ENCODE results near the gene SH2D3A.
"Not testable (repeated sequence)": the region's sequence is repeated elsewhere in the genome, so short reads cannot be mapped to it uniquely, and the experiment has no call there.

Gene SH2D3A

DNA sequence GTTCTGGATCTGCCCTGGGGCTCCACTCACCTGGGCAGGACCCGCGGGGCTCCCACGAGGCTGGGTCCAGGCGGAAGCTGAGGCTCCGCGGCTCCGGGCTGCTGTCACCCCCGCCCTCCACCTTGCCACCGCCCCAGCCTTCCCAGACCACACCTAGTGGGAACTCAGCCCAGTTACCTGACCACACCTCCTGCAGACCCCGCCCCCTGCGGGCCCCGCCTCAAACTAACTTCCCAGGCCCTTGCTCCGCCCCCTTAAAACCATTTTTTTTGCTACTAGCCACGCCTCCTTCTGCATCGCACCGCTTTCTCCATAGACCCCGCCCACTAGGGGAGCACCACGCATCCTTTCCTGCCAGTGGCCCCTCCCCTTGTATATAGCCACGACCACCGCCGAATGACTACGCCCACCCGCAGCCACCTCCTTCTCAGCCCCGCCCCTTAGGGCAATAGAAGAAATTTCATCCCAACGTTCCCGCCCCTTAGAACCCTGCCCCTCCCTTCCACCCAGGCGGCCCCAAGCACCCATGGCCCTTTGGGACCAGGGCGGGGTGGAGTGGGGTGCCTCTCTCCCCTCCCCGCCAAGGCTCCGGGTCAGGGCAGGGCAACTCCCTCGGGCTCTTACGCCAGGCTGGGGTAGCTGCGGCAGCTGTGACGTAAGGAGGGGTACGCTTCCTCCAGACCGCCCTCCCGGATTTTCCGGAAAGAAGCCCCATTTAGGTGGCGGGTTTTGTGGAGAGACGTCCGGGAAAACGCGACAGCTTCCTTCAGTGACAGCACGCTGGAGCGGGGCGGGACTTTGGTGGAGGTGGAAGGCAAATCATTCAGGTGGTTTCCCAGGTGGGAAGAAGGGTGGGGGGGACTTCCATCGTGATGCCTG, at the start of gene SH2D3A:
Gene SH2D3A (minus strand): TSS at position 79 of the 879 bp plus-strand sequence. CDS start 3,687 bp downstream, outside the sequence.
- DNase-seq = peak; percentile 96

DNA sequence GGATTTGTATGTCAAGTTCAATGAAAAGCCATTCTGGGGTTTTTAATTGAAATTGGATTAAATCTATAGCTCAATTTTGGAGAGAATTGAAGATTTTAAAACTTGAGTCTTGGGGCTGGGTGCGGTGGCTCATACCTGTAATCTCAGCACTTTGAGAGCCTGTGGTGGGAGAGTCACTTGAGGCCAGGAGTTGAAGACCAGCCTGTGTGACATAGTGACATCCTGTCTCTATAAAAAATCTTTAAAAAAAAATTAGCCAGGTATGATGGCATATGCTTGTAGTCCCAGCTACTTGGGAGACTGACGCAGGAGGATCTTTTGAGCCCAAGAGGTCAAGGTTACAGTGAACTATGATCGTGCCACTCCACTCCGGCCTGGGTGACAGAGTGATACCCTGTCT, 46.4 kb upstream of the SH2D3A start:
- no peak for DNase-seq

DNA sequence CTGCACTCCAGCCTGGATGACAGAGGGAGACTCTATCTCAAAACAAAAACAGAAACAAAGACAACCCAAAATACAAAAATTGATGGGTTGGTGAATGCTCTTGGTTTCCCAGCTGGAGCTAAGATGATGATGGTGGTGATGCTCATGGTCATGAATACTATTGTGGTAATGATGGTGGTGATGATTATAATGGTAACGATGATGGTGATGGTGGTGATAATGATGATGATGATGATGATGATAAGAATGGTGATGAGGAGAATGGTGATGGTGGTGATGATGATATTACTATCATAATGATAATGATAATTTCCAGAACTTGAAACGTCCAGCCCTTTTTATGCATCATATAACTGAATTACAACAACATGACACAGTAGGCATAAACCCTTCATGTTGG, 45.4 kb upstream of the SH2D3A start:
- DNase-seq = no peak

DNA sequence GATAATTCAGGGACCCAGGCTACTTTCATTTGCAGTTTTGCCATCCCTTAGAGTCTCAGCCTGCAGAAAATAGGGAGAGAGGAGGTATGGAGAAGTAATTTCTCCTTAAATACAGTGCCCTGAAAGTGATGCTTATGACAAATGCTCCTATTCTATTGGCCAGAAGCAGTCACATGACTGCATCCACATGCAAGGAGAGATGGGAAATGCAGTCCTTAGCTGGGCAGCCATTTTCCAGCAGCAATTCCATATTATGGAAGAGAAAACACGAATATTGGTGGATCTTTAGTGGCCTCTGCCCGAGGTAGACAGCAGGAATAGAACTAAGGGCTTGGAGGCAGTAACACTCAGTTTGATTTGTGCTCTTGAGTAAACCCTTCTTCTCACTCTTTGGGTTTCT, 44.7 kb upstream of the SH2D3A start:
- no peak for DNase-seq

DNA sequence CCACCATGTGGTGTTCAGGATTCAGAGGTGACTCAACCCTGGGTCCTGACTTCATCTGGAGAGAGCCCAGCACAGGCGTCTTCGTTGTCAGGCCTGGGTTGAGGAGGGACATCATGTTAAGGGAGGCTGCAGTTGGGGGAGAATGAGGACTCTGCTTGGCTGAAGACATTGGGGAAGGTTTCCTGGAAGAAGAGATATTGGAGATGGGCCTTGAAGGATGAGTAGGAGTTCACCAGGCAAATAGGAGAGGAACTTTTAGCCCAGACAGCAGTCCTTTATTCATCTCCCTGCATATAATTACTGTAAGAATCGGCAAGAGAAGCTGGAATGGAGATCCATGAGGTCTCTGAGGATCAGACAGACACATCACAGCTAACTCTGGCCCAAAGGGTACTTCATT, 44.1 kb upstream of the SH2D3A start:
- DNase-seq = no peak

DNA sequence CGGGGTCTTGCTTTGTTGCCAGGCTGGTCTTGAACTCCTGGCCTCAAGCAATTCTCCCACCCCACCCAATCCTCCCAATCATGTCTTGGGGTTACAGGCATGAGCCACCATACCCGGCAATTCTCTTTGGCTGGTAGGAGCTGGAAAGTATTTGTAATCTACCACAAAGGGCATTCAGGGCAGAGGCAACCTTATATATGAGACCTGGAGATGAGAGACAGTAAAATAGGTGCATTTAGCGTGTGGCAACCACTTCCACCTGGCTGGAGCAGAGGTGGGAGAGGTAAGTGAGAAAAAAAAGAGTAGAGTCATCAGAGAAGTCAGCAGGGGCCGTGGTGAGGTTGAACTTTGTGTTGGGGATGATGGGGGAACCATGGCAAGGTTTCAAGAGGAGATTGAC, 42.0 kb upstream of the SH2D3A start:
- no peak for DNase-seq

DNA sequence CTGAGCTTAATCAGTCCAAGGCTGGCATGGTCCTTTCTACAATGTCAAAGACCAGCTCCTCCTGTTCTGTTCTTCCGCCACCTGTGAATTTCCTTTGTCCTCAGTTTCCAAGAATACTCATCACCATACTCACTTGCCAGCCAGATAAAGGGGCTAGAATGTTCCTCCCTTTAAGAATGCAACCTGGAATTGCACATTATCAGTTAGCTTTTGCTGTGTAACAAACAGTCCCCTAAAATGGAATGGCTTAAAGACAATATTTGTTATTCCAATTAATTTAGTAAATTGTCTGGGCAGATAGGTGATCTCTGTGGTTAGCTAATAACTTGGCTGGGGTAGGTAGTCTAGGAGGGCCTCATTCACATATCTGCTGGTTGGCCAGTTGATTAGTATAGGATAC, 41.3 kb upstream of the SH2D3A start:
- no peak for DNase-seq

DNA sequence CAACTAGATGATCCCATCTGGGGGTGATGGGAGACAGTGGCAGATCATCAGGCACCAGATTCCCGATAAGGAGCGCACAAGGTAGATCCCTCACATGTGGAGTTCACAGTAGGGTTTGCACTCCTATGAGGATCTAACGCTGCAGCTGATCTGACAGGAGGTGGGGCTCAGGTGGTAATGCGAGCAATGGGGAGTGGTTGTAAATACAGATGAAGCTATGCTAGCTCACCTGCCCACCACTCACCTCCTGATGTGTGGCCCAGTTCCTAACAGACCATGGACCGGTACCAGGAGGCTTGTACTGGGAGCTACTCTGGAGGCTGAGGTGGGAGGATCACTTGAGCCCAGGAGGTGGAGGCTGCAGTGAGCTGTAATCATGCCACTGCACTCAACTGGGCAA, 40.1 kb upstream of the SH2D3A start:
- DNase-seq = no peak

DNA sequence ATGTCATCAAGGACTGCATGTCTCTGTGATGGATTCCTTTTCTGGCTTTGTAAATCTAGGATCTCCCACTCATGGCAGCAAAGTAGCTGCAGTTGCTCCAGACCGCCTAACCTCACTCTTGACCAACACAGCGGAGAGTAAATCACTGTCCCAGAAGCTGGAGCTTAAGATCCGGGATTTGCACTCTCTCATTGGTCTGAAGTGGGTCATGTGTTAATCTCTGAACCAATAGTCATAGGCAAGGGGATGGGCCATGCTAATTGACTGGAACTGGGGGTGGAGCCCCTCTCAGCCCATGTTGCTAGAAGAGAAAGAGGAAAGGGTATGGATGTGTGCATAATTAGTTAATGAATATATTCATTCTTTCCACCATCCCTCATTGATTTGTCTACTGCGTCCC, 39.3 kb upstream of the SH2D3A start:
- DNase-seq = no peak

DNA sequence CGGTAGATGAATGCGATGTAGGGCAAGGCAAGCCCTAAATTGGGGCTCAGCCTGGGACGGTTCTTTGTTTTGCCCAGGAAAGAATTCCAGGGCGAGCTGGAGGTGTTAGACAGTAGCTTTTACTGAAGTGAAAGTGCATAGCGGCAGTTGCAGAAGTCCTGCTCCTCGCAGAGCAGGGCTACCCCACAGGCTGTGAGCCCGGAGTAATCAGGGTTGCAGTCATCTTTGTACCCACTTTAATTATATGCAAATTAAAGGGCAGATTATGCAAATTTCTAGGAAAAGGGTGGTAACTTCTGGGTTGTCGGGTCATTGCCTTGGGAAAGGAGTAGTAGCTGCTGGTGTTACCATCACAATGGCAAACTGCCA, 35.8 kb upstream of the SH2D3A start:
- DNase-seq = no peak

DNA sequence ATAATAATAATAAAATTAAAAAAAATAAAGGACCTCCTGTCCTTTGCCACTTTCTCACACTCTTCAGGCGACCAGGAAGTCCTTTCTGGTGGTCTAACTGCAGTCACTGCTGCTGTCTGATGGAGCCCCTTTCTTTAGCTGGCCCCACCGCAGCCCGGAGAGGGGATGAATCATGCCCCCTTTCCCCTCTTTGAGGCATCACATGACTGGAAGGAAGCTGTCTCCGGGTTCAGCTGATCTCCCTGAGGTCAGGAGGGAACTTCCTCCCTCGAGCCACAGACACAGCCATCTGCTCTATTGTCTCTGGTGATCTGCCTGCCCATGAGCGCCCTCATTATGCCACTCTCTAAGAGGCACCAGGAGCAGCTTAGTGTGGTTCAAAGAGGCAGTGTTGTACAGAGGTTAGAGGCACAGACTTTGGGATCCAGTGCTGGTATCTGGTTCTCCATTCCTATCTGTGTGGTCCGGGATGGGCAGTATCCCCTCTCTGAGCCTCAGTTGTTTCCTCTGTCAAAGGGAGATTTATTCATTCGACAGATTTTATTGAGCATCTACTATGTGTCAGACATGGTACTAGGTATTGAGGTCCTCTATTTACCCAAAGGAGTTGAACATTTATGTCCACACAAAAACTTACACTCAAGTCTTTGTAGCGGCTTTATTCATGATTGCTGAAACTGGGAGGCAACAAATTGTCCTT, 35.3 kb upstream of the SH2D3A start:
- peak; percentile 58 for DNase-seq

DNA sequence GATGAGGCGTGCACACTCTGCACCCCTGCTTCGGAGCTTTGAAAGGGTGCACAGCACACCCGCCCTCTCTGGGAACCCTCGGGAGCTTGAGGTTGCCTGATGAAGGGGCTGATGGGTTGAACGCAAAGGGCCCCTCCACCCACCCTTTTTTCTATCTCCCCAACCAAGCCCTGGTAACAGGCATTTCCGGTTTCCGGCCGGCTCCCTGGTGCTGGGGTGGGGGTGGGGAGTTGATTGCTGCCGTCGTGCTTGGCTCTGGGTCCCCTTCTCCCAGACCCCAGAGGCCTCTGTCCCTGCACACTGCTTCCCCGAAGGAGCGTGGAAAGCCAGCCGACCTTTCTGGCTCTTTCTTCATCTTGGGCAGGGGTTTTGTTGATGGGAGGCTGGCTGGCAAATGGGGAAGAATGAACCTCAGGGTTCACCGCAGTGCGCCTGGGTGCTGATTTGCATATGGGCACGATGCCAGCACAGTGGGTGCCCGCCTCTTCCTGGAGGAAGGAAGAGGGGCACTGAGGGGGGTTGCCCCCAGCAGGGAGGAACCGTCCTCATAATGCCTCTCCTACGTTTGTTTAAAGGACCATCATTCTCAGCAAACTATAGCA, 34.4 kb upstream of the SH2D3A start:
- peak; percentile 70 for DNase-seq

DNA sequence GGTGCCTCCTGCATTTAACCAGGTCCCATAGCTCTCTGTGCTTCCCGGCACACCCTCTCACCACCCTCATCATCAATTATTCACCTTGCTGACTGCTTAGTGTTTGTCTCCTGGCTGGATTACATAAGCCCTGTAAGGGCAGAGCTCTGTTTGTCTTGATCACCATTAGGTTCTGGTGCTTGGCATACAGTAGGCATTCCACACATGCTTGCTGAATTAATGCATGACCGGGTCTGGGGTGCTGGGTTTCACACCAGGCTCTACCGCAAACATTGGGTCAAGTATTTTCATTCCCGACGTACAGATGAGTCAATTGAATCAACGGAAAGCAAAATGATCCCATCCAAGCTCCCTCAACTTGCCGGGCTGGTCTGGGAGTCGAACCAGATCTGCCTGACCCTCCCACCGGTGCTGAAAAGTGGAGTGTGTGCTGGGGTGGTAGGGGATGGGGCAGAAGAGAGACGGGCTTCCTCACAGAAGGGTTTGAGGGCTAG, 33.8 kb upstream of the SH2D3A start:
- no peak for DNase-seq

DNA sequence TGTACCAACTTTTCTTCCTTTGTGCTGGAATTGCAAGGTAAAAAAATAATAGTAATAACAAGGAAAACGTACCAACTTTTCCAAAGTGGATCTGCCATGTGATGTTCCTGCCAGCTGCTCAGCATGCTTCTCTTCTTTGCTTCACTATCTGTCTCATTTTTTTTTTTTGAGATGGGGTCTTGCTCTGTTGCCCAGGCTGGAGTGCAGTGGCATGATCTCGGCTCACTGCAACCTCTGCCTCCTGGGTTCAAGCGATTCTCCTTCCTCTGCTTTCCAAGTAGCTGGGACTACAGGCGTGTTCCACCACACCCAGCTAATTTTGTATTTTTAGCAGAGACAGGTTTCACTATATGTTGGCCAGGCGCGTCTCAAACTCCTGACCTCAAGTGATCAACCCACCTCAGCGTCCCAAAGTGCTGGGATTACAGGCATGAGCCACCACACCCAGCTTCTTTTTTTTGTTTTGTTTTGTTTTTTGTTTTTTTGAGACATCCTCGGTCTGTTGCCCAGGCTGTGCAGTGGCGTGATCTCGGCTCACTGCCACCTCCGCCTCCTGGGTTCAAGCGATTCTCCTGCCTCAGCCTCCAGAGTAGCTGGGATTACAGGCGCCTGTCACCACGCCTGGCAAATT, 33.0 kb upstream of the SH2D3A start:
- not testable (repeated sequence) for DNase-seq

DNA sequence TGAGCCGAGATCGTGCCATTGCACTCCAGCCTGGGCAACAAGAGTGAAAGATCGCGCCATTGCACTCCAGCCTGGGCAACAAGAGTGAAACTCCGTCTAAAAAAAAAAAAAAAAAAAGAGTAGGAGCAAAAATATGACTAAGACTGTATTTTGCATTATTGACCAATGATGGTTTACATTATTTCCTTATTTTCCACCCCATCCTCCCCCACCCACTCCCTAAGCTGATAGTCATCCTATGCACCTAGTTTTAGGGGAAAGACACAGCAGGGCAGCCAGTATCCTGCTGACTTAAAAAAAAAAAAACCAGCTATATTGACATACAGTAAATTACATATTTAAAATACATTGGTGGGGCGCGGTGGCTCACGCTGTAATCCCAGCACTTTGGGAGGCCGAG, 30.4 kb upstream of the SH2D3A start:
- no peak for DNase-seq

DNA sequence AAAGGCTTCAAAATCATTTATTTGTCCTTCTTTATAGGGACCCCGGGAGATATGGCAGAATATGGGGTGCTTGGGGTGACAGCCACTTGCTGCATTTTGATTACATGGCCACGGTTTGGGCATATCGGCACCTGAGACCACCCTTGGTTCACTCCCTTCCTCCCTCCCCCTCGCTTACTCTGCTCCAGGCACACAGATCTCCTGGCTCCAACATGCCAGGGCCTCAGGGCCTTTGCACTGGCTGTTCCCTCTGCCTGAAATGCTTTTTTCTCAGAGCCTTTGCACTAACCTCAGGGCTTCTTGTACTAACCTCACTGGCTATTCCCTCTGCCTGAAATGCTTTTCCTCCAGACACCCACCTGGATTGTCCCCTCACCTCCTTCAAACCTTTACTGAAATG, 29.0 kb upstream of the SH2D3A start:
- DNase-seq = no peak

DNA sequence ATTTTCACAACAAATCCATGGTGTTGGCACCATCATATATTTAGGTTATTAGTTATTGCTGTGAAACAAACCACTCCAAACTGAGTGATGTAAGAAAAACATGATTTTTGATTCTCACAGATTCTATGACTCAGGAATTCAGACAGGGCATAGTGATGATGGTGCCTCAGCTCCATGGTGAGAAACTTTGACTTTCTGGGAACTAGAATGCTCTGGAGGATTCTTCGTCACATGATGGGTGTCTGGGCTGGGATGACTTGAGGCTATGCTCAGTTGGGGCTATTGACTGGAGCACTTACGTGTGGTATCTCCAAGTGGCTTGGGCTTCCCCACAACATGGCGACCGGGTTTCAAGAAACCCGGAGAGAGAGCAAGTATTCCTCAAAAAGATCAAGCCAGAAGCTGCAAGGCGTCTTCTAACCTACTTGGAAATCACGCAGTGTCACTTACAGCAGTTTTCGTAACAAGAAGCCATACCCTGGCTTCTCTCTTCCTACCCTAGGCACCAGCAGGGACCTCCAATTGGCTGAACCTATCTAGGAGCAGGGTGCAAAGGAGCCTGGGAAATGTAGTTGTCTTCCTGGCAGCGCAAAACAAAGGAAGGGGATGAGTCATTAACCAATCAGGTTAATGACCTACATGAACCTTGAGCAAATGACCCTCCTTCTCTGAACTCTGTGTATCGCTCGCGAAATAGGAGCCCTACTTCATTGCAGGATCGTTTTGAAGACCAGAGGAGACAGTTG, 27.6 kb upstream of the SH2D3A start:
- DNase-seq = no peak

DNA sequence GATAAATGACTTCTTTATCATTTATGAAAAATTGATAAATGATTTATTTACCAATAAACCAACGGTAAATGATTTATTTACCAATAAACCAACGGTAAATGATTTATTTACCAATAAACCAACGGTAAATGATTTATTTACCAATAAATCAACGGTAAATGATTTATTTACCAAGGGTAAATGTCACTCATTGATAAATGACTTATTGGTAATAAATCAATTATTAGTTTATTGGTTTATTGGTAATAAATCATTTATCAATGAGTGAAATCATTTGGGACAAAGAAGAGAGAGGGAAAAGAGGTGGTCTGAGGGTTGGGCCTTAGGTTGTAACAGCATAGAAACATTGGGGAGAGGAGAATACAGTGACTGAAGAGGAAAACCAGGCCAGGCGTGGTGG, 26.7 kb upstream of the SH2D3A start:
- DNase-seq = no peak

DNA sequence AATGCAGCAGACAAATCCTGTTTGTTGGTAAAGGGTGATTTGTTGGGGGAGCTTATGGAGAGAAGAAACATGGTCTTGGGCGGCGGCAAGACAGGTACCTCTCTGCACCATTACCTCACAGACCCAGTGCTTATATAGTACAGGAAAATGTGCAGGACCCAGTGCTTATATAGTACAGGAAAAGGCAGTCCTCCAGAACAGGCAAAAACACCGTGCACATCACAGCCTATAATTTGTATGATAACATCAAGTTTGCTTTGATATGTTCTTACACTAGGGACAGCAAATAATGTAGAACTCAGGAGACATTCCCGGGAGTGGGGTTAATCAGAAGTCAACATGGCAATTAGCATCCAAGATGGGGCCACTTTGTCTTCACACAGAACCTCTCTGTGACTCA, 26.2 kb upstream of the SH2D3A start:
- no peak for DNase-seq

DNA sequence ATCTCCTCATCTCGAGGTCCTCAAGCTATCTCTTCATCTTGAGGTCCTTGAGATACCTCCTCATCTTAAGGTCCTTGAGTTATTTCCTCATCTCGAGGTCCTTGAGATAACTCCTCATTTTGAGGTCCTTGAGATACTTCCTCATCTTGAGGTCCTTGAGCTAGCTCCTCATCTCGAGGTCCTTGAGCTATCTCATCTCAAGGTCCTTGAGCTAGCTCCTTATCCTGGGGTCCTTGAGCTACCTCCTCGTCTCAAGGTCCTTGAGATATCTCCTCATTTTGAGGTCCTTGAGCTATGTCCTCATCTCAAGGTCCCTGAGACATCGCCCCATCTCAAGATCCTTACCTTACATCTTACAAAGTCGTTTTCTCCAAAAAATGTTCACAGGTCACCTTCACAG, 24.0 kb upstream of the SH2D3A start:
- DNase-seq = no peak

DNA sequence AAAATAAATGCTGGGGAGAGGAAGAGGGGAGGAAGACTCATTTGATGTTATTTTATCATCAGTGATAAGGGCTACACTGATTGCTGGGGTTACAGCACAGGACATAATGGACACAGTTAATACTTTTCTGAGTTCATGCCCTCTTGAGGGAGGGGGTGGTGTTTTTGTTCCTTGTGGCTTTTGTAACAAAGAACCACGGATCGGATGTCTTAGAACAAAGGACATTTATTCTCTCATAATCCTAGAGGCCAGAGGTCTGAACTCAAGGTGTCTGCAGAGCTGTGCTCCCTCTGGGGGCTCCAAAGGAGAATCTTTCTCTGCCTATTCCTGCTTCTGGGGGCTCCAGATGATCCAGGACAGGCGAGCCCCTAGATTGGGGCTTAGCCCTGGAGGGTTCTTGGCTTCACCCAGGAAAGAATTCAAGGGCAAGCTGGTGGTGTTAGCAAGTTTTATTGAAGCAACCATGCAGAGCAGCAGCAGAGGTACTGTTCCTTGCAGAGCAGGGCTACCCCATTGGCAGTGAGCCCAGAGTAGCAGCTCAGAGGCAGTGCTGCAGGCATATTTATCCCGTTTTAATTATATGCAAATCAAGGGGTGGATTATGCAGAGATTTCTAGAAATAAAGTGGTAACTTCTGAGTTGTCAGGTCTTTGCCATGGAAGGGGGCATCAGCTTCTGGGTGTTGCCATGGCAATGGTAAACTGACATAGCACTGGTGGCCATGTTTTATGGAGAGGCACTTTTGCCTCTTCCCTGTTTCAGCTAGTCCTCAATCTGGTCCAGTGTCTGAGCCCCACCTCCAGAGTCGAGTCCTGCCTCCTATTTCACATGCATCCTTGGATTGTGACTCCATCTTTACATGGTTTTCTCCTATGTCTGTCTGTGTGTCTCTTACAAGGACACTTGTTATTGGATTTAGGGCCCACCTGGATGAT, 23.2 kb upstream of the SH2D3A start:
- no peak for DNase-seq

DNA sequence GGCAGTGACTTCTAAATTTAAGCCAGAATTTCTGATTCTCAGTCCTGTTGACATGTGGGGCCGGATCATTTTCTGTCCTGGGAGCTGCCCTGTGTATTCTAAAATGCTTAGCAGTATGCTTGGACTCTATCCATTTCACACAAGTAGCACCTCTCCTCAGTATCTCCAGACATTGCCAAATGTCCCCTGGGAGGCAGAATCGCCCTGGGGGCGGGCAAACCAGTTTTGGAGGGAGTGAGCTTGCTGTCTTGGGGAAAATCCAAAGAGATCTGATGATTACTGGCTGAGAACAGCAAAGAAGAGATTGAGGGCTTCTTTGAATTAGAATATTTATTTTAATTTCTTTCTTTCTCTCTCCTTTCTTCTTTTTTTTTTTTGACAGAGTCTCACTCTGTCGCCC, 21.7 kb upstream of the SH2D3A start:
- no peak for DNase-seq

Data from activated T-cell treated with anti-CD3 and anti-CD28 coated beads for 4 hours (primary cell).